Measurements from ENCODE around the gene STRC. TPM values are rescaled to one million over a fixed set of nuclear protein-coding genes. Genes with fewer than 3 reads are reported as not detected.
"Not testable (repeated sequence)": the region's sequence is repeated elsewhere in the genome, so short reads cannot be mapped to it uniquely, and the experiment has no call there.

STRC gene
- total and polyA plus RNA-seq, 4 donors = 0.03 to 1.0 (median 0.34) TPM

DNA sequence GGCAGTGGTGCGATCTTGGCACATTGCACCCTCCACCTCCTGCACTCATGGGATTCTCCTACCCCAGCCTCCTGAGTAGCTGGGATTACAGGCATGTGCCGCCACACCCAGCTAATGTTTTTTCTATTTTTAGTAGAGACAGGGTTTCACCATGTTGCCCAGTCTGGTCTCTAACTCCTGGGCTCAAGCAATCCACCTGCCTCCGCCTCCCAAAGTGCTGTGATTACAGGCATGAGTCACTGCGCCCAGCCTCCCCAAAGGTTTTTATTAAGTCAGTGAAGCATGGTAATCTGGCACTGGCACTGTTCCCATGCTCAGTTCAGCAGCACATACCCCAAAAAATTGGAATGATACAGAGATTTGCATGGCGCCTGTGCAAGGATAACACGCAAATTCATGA, 16.4 kb downstream of the STRC start:
- DNase-seq; H3K9me3 ChIP-seq (ENCODE audit: control insufficient read depth in 4 of 4, insufficient read depth in 3 of 4, low read length in 3 of 4); ATAC-seq (ENCODE audit: insufficient read depth, low FRiP score); H3K27ac ChIP-seq (ENCODE audit: low read depth in 1 of 2, low read length in 1 of 2); H3K4me3 ChIP-seq; H3K9ac ChIP-seq (ENCODE audit: insufficient read depth in 1 of 2, low read length in 2 of 2); H3K36me3 ChIP-seq (ENCODE audit: control insufficient read depth in 4 of 4, insufficient read depth in 4 of 4, low read length in 4 of 4); H3K4me1 ChIP-seq (ENCODE audit: control insufficient read depth in 5 of 5, insufficient read depth in 5 of 5, low read length in 5 of 5); H3K27me3 ChIP-seq (ENCODE audit: control insufficient read depth in 3 of 3, insufficient read depth in 3 of 3, low read length in 2 of 3): not testable (repeated sequence)
- WGBS, 2 donors = 92 to 95% methylated on average over 6 of the region's 6 CpGs

- H3K27me3 ChIP-seq (ENCODE audit: control insufficient read depth in 3 of 3, insufficient read depth in 3 of 3, low read length in 2 of 3); H3K27ac ChIP-seq (ENCODE audit: low read depth in 1 of 2, low read length in 1 of 2); ATAC-seq (ENCODE audit: insufficient read depth, low FRiP score); H3K4me1 ChIP-seq (ENCODE audit: control insufficient read depth in 5 of 5, insufficient read depth in 5 of 5, low read length in 5 of 5); H3K4me3 ChIP-seq; H3K9ac ChIP-seq (ENCODE audit: insufficient read depth in 1 of 2, low read length in 2 of 2); DNase-seq; H3K9me3 ChIP-seq (ENCODE audit: control insufficient read depth in 4 of 4, insufficient read depth in 3 of 4, low read length in 3 of 4); H3K36me3 ChIP-seq (ENCODE audit: control insufficient read depth in 4 of 4, insufficient read depth in 4 of 4, low read length in 4 of 4): not testable (repeated sequence)
- WGBS, 2 donors = no CpG with 5 or more reads among the region's 2 CpGs
Observed at GRCh38 chr15:43600200-43600599, 18.4 kb downstream of the STRC start.

DNA sequence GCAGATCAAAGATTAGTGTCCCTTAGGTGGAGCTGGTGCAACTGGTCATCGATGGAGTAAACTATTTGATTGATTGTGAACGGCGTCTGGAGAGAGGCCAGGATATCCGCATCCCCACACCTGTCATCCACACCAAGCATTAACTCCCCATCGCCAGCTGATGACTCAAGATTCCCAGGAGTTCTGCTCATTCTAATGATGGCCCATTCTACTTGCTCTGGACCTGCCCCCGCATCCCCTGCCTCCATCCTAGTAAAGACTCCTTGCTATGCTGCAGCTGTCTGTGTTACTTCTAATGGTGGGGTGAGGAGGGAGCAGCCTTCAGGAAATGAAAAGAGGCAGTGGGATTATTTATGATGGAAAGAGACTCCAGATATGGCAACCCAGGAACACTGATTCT, 19.5 kb downstream of the STRC start:
- H3K27me3 ChIP-seq (ENCODE audit: control insufficient read depth in 3 of 3, insufficient read depth in 3 of 3, low read length in 2 of 3); H3K9ac ChIP-seq (ENCODE audit: insufficient read depth in 1 of 2, low read length in 2 of 2); H3K4me1 ChIP-seq (ENCODE audit: control insufficient read depth in 5 of 5, insufficient read depth in 5 of 5, low read length in 5 of 5); DNase-seq; H3K36me3 ChIP-seq (ENCODE audit: control insufficient read depth in 4 of 4, insufficient read depth in 4 of 4, low read length in 4 of 4); ATAC-seq (ENCODE audit: insufficient read depth, low FRiP score); H3K9me3 ChIP-seq (ENCODE audit: control insufficient read depth in 4 of 4, insufficient read depth in 3 of 4, low read length in 3 of 4); H3K27ac ChIP-seq (ENCODE audit: low read depth in 1 of 2, low read length in 1 of 2); H3K4me3 ChIP-seq: not testable (repeated sequence)
- 78 to 85% methylated on average over 6 of the region's 6 CpGs for WGBS, 2 donors

GRCh38 chr15:43593328-43594190, 25.0 kb downstream of the STRC start, which contains the start of gene CKMT1B:
Gene CKMT1B (plus strand): TSS chr15:43594027. CDS start chr15:43594219, 192 bp downstream.
- not testable (repeated sequence) for H3K4me1 ChIP-seq (ENCODE audit: control insufficient read depth in 5 of 5, insufficient read depth in 5 of 5, low read length in 5 of 5); DNase-seq; H3K9ac ChIP-seq (ENCODE audit: insufficient read depth in 1 of 2, low read length in 2 of 2); H3K4me3 ChIP-seq; H3K27ac ChIP-seq (ENCODE audit: low read depth in 1 of 2, low read length in 1 of 2); H3K27me3 ChIP-seq (ENCODE audit: control insufficient read depth in 3 of 3, insufficient read depth in 3 of 3, low read length in 2 of 3); H3K9me3 ChIP-seq (ENCODE audit: control insufficient read depth in 4 of 4, insufficient read depth in 3 of 4, low read length in 3 of 4); H3K36me3 ChIP-seq (ENCODE audit: control insufficient read depth in 4 of 4, insufficient read depth in 4 of 4, low read length in 4 of 4)
- peak; percentile 36 for ATAC-seq (ENCODE audit: insufficient read depth, low FRiP score)
- WGBS, 2 donors = no CpG with 5 or more reads among the region's 43 CpGs

DNA sequence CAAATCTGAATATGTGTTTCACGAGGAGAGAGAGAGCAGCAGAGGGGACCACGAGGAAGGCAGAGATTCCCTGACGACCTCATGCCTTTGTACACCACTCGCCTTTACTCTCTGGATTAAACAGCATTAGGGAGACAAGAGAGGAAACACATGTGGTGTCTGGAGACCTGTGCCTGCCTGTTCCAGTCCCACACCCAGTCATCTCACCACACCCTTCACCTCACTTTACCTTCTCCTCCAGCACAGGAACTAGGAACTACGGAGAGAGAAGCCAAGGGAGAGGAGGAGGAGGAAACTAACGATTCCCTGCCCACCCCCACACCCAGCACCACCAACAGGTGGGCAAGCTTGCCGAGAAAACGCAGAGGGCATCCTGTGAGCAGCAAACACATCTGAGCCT, 25.8 kb downstream of the STRC start:
- not testable (repeated sequence) for DNase-seq; H3K9me3 ChIP-seq (ENCODE audit: control insufficient read depth in 4 of 4, insufficient read depth in 3 of 4, low read length in 3 of 4); H3K36me3 ChIP-seq (ENCODE audit: control insufficient read depth in 4 of 4, insufficient read depth in 4 of 4, low read length in 4 of 4); H3K9ac ChIP-seq (ENCODE audit: insufficient read depth in 1 of 2, low read length in 2 of 2); H3K27ac ChIP-seq (ENCODE audit: low read depth in 1 of 2, low read length in 1 of 2); H3K4me1 ChIP-seq (ENCODE audit: control insufficient read depth in 5 of 5, insufficient read depth in 5 of 5, low read length in 5 of 5); H3K4me3 ChIP-seq; ATAC-seq (ENCODE audit: insufficient read depth, low FRiP score); H3K27me3 ChIP-seq (ENCODE audit: control insufficient read depth in 3 of 3, insufficient read depth in 3 of 3, low read length in 2 of 3)
- 24 to 25% methylated on average over 4 of the region's 8 CpGs for WGBS, 2 donors

GRCh38 chr15:43589778-43590466, 28.7 kb downstream of the STRC start, which contains the start of gene PPIP5K1:
Gene PPIP5K1 (minus strand): TSS chr15:43590208. CDS start chr15:43584504, 5,704 bp downstream.
- not testable (repeated sequence) for H3K27ac ChIP-seq (ENCODE audit: low read depth in 1 of 2, low read length in 1 of 2); H3K4me1 ChIP-seq (ENCODE audit: control insufficient read depth in 5 of 5, insufficient read depth in 5 of 5, low read length in 5 of 5); H3K36me3 ChIP-seq (ENCODE audit: control insufficient read depth in 4 of 4, insufficient read depth in 4 of 4, low read length in 4 of 4); H3K9ac ChIP-seq (ENCODE audit: insufficient read depth in 1 of 2, low read length in 2 of 2); H3K27me3 ChIP-seq (ENCODE audit: control insufficient read depth in 3 of 3, insufficient read depth in 3 of 3, low read length in 2 of 3); H3K4me3 ChIP-seq; H3K9me3 ChIP-seq (ENCODE audit: control insufficient read depth in 4 of 4, insufficient read depth in 3 of 4, low read length in 3 of 4); DNase-seq
- WGBS, 2 donors = no CpG with 5 or more reads among the region's 54 CpGs
- ATAC-seq (ENCODE audit: insufficient read depth, low FRiP score) = peak; percentile 99

DNA sequence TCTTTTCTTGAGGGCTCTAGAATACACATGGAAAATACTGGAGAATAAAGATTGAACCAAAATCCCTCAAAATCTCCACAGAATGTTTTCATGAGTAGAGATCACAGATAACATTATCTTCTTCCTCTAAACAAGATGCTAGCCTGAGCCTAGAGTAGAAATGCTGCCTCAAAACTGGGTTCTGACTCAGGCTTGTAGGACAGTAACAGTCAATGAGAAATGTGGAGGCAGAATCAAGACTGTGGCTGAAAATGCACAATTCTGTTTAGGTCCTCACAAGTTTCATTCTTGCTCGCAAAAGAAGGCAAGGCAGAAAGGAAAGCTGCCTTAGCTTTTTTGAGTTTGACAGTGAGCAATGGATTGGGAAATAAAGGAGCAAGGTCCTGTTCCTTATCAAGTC, 44.0 kb downstream of the STRC start:
- not testable (repeated sequence) for H3K36me3 ChIP-seq (ENCODE audit: control insufficient read depth in 4 of 4, insufficient read depth in 4 of 4, low read length in 4 of 4); H3K4me3 ChIP-seq; H3K9ac ChIP-seq (ENCODE audit: insufficient read depth in 1 of 2, low read length in 2 of 2); ATAC-seq (ENCODE audit: insufficient read depth, low FRiP score); H3K9me3 ChIP-seq (ENCODE audit: control insufficient read depth in 4 of 4, insufficient read depth in 3 of 4, low read length in 3 of 4); H3K27me3 ChIP-seq (ENCODE audit: control insufficient read depth in 3 of 3, insufficient read depth in 3 of 3, low read length in 2 of 3); H3K4me1 ChIP-seq (ENCODE audit: control insufficient read depth in 5 of 5, insufficient read depth in 5 of 5, low read length in 5 of 5); DNase-seq; H3K27ac ChIP-seq (ENCODE audit: low read depth in 1 of 2, low read length in 1 of 2)
- WGBS, 2 donors = no CpG with 5 or more reads among the region's 1 CpG

DNA sequence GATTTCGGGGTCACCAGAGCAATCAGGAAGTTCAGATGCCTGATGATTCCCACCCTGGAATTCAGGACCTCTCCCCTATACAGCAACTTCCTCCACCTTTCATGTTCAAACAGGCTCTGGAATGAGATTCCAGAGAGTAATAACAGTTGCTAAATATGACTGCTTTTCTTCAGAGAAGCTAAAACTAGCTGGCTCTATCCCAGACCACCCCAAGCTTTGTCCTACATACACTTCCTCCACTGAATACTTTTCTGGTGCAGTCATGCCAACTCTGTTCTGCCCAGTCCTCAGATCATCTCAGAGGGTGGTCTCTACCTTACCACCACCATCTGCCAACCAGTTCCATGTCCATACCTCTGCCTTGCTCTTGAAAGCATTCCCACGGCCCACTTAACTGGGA, 52.0 kb downstream of the STRC start:
- not testable (repeated sequence) for DNase-seq; H3K27me3 ChIP-seq (ENCODE audit: control insufficient read depth in 3 of 3, insufficient read depth in 3 of 3, low read length in 2 of 3); H3K9ac ChIP-seq (ENCODE audit: insufficient read depth in 1 of 2, low read length in 2 of 2); ATAC-seq (ENCODE audit: insufficient read depth, low FRiP score); H3K9me3 ChIP-seq (ENCODE audit: control insufficient read depth in 4 of 4, insufficient read depth in 3 of 4, low read length in 3 of 4); H3K4me3 ChIP-seq; H3K36me3 ChIP-seq (ENCODE audit: control insufficient read depth in 4 of 4, insufficient read depth in 4 of 4, low read length in 4 of 4); H3K4me1 ChIP-seq (ENCODE audit: control insufficient read depth in 5 of 5, insufficient read depth in 5 of 5, low read length in 5 of 5); H3K27ac ChIP-seq (ENCODE audit: low read depth in 1 of 2, low read length in 1 of 2)
- WGBS, 2 donors = no CpG with 5 or more reads among the region's 2 CpGs

All from lung (tissue), 10 donors.